Spinal cord (tissue), 10 donors: ENCODE data around the gene GRK6. TPM values are rescaled to one million over a fixed set of nuclear protein-coding genes. Genes with fewer than 3 reads are reported as not detected.
"Not testable (repeated sequence)": the region's sequence is repeated elsewhere in the genome, so short reads cannot be mapped to it uniquely, and the experiment has no call there.

Experiments
- DNase-seq, 6 donors: peaks; one replicate each; pipeline versions ENCODE4 v3.0.0 to v3.0.0-alpha.2; 2013 to 2015; ENCODE audit warnings: low spot score in 6 of 6, low read depth in 4 of 6
- H3K27ac ChIP-seq: one replicate; pipeline ENCODE4 v1.5.1; 2013; ENCODE audit warnings: low read depth, low read length, control low read depth
- H3K27me3 ChIP-seq: one replicate; pipeline ENCODE4 v1.6.1; 2013; ENCODE audit warnings: low read length; ENCODE audit not compliant: control insufficient read depth, insufficient read depth
- H3K36me3 ChIP-seq: one replicate; pipeline ENCODE4 v1.6.1; 2013; ENCODE audit warnings: low read length; ENCODE audit not compliant: control insufficient read depth, insufficient read depth
- H3K4me1 ChIP-seq: one replicate; pipeline ENCODE4 v1.6.1; 2013; ENCODE audit warnings: low read length; ENCODE audit not compliant: control insufficient read depth, insufficient read depth
- H3K4me3 ChIP-seq: one replicate; pipeline ENCODE4 v1.5.1; 2013; ENCODE audit warnings: low read depth, low read length, control low read depth
- H3K9me3 ChIP-seq: one replicate; pipeline ENCODE4 v1.6.1; 2013; ENCODE audit warnings: low read length; ENCODE audit not compliant: control insufficient read depth, insufficient read depth
- WGBS: methylation state at CpG from one replicate; pipeline ENCODE4 v1.1.5; 2013; ENCODE audit warnings: missing lambda C conversion rate; ENCODE audit not compliant: insufficient coverage; 5-methylcytosine and 5-hydroxymethylcytosine counted together
- polyA plus RNA-seq, 2 donors: library from polyadenylated mRNA; unstranded; fragments of 120-200 nt; gene quantifications; one replicate each; pipeline ENCODE4 v1.2.1, GENCODE V29; 2013; ENCODE audit not compliant: insufficient read length in 2 of 2
- total RNA-seq, 2 donors: library from RNA; depleted of rRNA in 1 of 2; stranded (reverse); fragments of 120-200 nt in 1 of 2; fragments of >200 nt in 1 of 2; gene quantifications; one replicate each; pipeline versions ENCODE4 v1.2.3 to v1.2.4, GENCODE V29; 2013 to 2014
- donor health status: healthy.

Gene GRK6
- total and polyA plus RNA-seq, 4 donors: 16.7 to 42.4 (median 32.2) TPM

GRCh38 chr5:177483994-177484901 is 57.8 kb downstream of the GRK6 start:
- Histone ChIP-seq H3K4me1 (peaks cover 16% of the 10 kb centered on the region), H3K4me3 (no peak overlapping the region), H3K27me3 (no peaks in the 10 kb centered on the region), H3K36me3 (peaks cover 60% of the 10 kb centered on the region), H3K9me3 (no peaks in the 10 kb centered on the region), H3K27ac (no peak overlapping the region)
- DNase-seq: no peak
- 84% methylated on average over 22 of the region's 22 CpGs for whole genome bisulfite sequencing

GRCh38 chr5:177484902-177485549 is 58.5 kb downstream of the GRK6 start:
- 73% methylated on average over 13 of the region's 13 CpGs for WGBS
- H3K4me3 ChIP-seq: no peak overlapping the region

GRCh38 chr5:177485753-177486152 is 59.3 kb downstream of the GRK6 start:
- not testable (repeated sequence) for DNase-seq, H3K27me3 ChIP-seq, H3K4me3 ChIP-seq, H3K9me3 ChIP-seq, H3K27ac ChIP-seq
- no CpG with 5 or more reads among the region's 3 CpGs for WGBS
- Histone ChIP-seq H3K36me3 (peaks cover 74% of the 10 kb centered on the region), H3K4me1 (peaks cover 10% of the 10 kb centered on the region)

More at GRCh38 chr5:177484902-177485549, 58.5 kb downstream of the GRK6 start:
- Histone ChIP-seq H3K4me1 (peaks cover 14% of the 10 kb centered on the region), H3K27me3 (no peaks in the 10 kb centered on the region), H3K9me3 (no peaks in the 10 kb centered on the region), H3K27ac (peak overlapping the region; percentile 15), H3K36me3 (peaks cover 67% of the 10 kb centered on the region)
- DNase-seq: no peak

GRCh38 chr5:177486256-177486655 is 59.8 kb downstream of the GRK6 start:
- H3K4me3 ChIP-seq: no peak overlapping the region
- WGBS: 92% methylated on average over 3 of the region's 3 CpGs
- peaks cover 79% of the 10 kb centered on the region for H3K36me3 ChIP-seq
- H3K9me3 ChIP-seq: no peaks in the 10 kb centered on the region
- H3K27ac ChIP-seq: no peak overlapping the region
- no peak for DNase-seq
- H3K4me1 ChIP-seq: peaks cover 15% of the 10 kb centered on the region
- no peaks in the 10 kb centered on the region for H3K27me3 ChIP-seq

- DNase-seq: no peak
- H3K36me3 ChIP-seq: peaks cover 82% of the 10 kb centered on the region
- no peak overlapping the region for H3K27ac ChIP-seq
- WGBS: 97% methylated on average over 6 of the region's 8 CpGs
- peaks cover 17% of the 10 kb centered on the region for H3K4me1 ChIP-seq
- H3K27me3 ChIP-seq: no peaks in the 10 kb centered on the region
- no peaks in the 10 kb centered on the region for H3K9me3 ChIP-seq
- H3K4me3 ChIP-seq: no peak overlapping the region
Measured at GRCh38 chr5:177487144-177487543, 60.7 kb downstream of the GRK6 start.

- Histone ChIP-seq H3K36me3 (peaks cover 82% of the 10 kb centered on the region), H3K4me3 (no peak overlapping the region), H3K27ac (no peak overlapping the region), H3K4me1 (peaks cover 17% of the 10 kb centered on the region), H3K9me3 (no peaks in the 10 kb centered on the region), H3K27me3 (no peaks in the 10 kb centered on the region)
- DNase-seq: no peak
- 77% methylated on average over 10 of the region's 15 CpGs for WGBS
Measured at GRCh38 chr5:177487975-177488374, 61.5 kb downstream of the GRK6 start.

- DNase-seq: no peak
- H3K27ac ChIP-seq: no peak overlapping the region
- H3K36me3 ChIP-seq: peaks cover 76% of the 10 kb centered on the region
- H3K27me3 ChIP-seq: no peaks in the 10 kb centered on the region
- peaks cover 28% of the 10 kb centered on the region for H3K4me1 ChIP-seq
- H3K4me3 ChIP-seq: no peak overlapping the region
- 61% methylated on average over 21 of the region's 26 CpGs for WGBS
- H3K9me3 ChIP-seq: no peaks in the 10 kb centered on the region
Measured at GRCh38 chr5:177489119-177489716, 62.7 kb downstream of the GRK6 start.

- Histone ChIP-seq H3K27ac (no peak overlapping the region), H3K27me3 (no peaks in the 10 kb centered on the region), H3K4me1 (peaks cover 40% of the 10 kb centered on the region), H3K4me3 (no peak overlapping the region), H3K9me3 (no peaks in the 10 kb centered on the region), H3K36me3 (peaks cover 76% of the 10 kb centered on the region)
- no peak for DNase-seq
- WGBS: 93% methylated on average over 15 of the region's 15 CpGs
Measured at GRCh38 chr5:177490311-177490991, 64.0 kb downstream of the GRK6 start.

- no peak for DNase-seq
- Histone ChIP-seq H3K27ac (no peak overlapping the region), H3K4me1 (peaks cover 46% of the 10 kb centered on the region), H3K27me3 (no peaks in the 10 kb centered on the region), H3K36me3 (peaks cover 75% of the 10 kb centered on the region), H3K4me3 (no peak overlapping the region), H3K9me3 (no peaks in the 10 kb centered on the region)
- WGBS: 85% methylated on average over 15 of the region's 16 CpGs
Measured at GRCh38 chr5:177490992-177491391, 64.5 kb downstream of the GRK6 start.
